GM21381 (cell line): Measurements from ENCODE around the gene ABCG1.

Source experiments
- ATAC-seq: cut with Tn5 transposase; IDR thresholded peaks from one replicate; pipeline ENCODE4 v1.9.1; 2021; ENCODE audit warnings: mild to moderate bottlenecking, moderate library complexity; ENCODE audit not compliant: unreplicated experiment

ABCG1 gene

GRCh38 chr21:42303443-42303842, 84.5 kb downstream of the ABCG1 start:
- ATAC-seq, result no peak

GRCh38 chr21:42304556-42305454, 85.9 kb downstream of the ABCG1 start:
- no peak for ATAC-seq

GRCh38 chr21:42305707-42306147, 86.8 kb downstream of the ABCG1 start:
- no peak for ATAC-seq

GRCh38 chr21:42306366-42307035, 87.6 kb downstream of the ABCG1 start:
- no peak for ATAC-seq

- ATAC-seq, result no peak
These were observed 88.2 kb downstream of the ABCG1 start for GRCh38 chr21:42307106-42307505.

- ATAC-seq, result no peak
These were observed 89.4 kb downstream of the ABCG1 start for GRCh38 chr21:42308161-42308913.

- ATAC-seq, result no peak
These were observed 90.2 kb downstream of the ABCG1 start for GRCh38 chr21:42308914-42309752.

GRCh38 chr21:42309753-42310213, 90.8 kb downstream of the ABCG1 start:
- no peak for ATAC-seq

- ATAC-seq, result no peak
These were observed 91.6 kb downstream of the ABCG1 start for GRCh38 chr21:42310411-42311001.

- ATAC-seq, result no peak
These were observed 92.2 kb downstream of the ABCG1 start for GRCh38 chr21:42311160-42311559.

GRCh38 chr21:42311816-42312625, 93.1 kb downstream of the ABCG1 start:
- no peak for ATAC-seq

- ATAC-seq, result no peak
These were observed 93.7 kb downstream of the ABCG1 start for GRCh38 chr21:42312626-42313104.

- no peak for ATAC-seq
These were observed 94.6 kb downstream of the ABCG1 start for GRCh38 chr21:42313501-42313969.

GRCh38 chr21:42314616-42315295, 95.8 kb downstream of the ABCG1 start:
- no peak for ATAC-seq

GRCh38 chr21:42315296-42315891, 96.5 kb downstream of the ABCG1 start, which contains the start of gene TFF3:
TSS of gene TFF3 (minus strand) at chr21:42315409. CDS start at chr21:42315374, 35 bp downstream.
- ATAC-seq, result no peak

GRCh38 chr21:42316891-42317290, 98.0 kb downstream of the ABCG1 start:
- ATAC-seq, result no peak

- no peak for ATAC-seq
These were observed 98.4 kb downstream of the ABCG1 start for GRCh38 chr21:42317341-42317741.
